Activated naive CD8-positive, alpha-beta T cell treated with anti-CD3 and anti-CD28 coated beads, Interleukin-2, amount 50 U/mL, for 24 hours (primary cell): ENCODE measurements around the gene NAA10.

Experiments
- ATAC-seq: fragments of 150-1000 bp; cut with Tn5 transposase; one replicate; pipeline ENCODE4 v1.10.0; 2021
- DNase-seq: peaks from one replicate; pipeline ENCODE4 v3.0.0; 2021
- H3K27ac Mint-ChIP-seq: one replicate; pipeline ENCODE4 v1.8.0; 2021; ENCODE audit warnings: mild to moderate bottlenecking, mixed read lengths
- H3K27me3 Mint-ChIP-seq: one replicate; pipeline ENCODE4 v1.8.0; 2021; ENCODE audit warnings: mixed read lengths
- H3K36me3 Mint-ChIP-seq: one replicate; pipeline ENCODE4 v1.8.0; 2021; ENCODE audit warnings: low read depth, mixed read lengths
- H3K4me1 Mint-ChIP-seq: one replicate; pipeline ENCODE4 v1.8.0; 2021; ENCODE audit warnings: mixed read lengths
- H3K4me3 Mint-ChIP-seq: one replicate; pipeline ENCODE4 v1.8.0; 2021; ENCODE audit warnings: mild to moderate bottlenecking, moderate library complexity, mixed read lengths
- H3K9me3 Mint-ChIP-seq: one replicate; pipeline ENCODE4 v1.8.0; 2021; ENCODE audit warnings: mixed read lengths

NAA10 gene

GRCh38 chrX:153930011-153930910 is 4.6 kb downstream of the NAA10 start:
- Mint-ChIP-seq H3K36me3 (peaks cover 22% of the 10 kb centered on the region), H3K4me1 (peaks cover 24% of the 10 kb centered on the region), H3K27me3 (no peaks in the 10 kb centered on the region), H3K9me3 (no peaks in the 10 kb centered on the region), H3K27ac (no peak overlapping the region), H3K4me3 (no peak overlapping the region)
- DNase-seq (no peak), ATAC-seq (no peak)

- ATAC-seq (no peak), DNase-seq (no peak)
- Mint-ChIP-seq H3K4me1 (peaks cover 24% of the 10 kb centered on the region), H3K27me3 (no peaks in the 10 kb centered on the region), H3K27ac (peak overlapping the region; percentile 73), H3K36me3 (peaks cover 22% of the 10 kb centered on the region), H3K4me3 (no peak overlapping the region), H3K9me3 (no peaks in the 10 kb centered on the region)
Observed at GRCh38 chrX:153929576-153929975, 5.3 kb downstream of the NAA10 start.

- Mint-ChIP-seq H3K27me3 (no peaks in the 10 kb centered on the region), H3K4me3 (peak overlapping the region; percentile 84), H3K9me3 (no peaks in the 10 kb centered on the region), H3K4me1 (peaks cover 25% of the 10 kb centered on the region), H3K36me3 (peaks cover 18% of the 10 kb centered on the region), H3K27ac (peak overlapping the region; percentile 73)
- DNase-seq: no peak
- no peak for ATAC-seq
Observed at GRCh38 chrX:153928846-153929245, 6.0 kb downstream of the NAA10 start.

- Mint-ChIP-seq H3K9me3 (no peaks in the 10 kb centered on the region), H3K36me3 (peaks cover 19% of the 10 kb centered on the region), H3K4me3 (peak overlapping the region; percentile 84), H3K27ac (peak overlapping the region; percentile 93), H3K27me3 (no peaks in the 10 kb centered on the region), H3K4me1 (peaks cover 31% of the 10 kb centered on the region)
- ATAC-seq (peak; percentile 75), DNase-seq (peak; percentile 89)
Observed at GRCh38 chrX:153927922-153928760, 6.7 kb downstream of the NAA10 start.

- no peaks in the 10 kb centered on the region for H3K27me3 Mint-ChIP-seq
- no peaks in the 10 kb centered on the region for H3K9me3 Mint-ChIP-seq
- peak overlapping the region; percentile 84 for H3K4me3 Mint-ChIP-seq
- peak overlapping the region; percentile 93 for H3K27ac Mint-ChIP-seq
- no peak for ATAC-seq
- DNase-seq: no peak
- H3K36me3 Mint-ChIP-seq: peaks cover 14% of the 10 kb centered on the region
- peaks cover 31% of the 10 kb centered on the region for H3K4me1 Mint-ChIP-seq
Observed at GRCh38 chrX:153927672-153927921, 7.2 kb downstream of the NAA10 start.

- no peaks in the 10 kb centered on the region for H3K27me3 Mint-ChIP-seq
- DNase-seq (peak; percentile 72), ATAC-seq (peak; percentile 42)
- peak overlapping the region; percentile 93 for H3K27ac Mint-ChIP-seq
- peaks cover 14% of the 10 kb centered on the region for H3K36me3 Mint-ChIP-seq
- no peaks in the 10 kb centered on the region for H3K9me3 Mint-ChIP-seq
- H3K4me3 Mint-ChIP-seq: peak overlapping the region; percentile 84
- peaks cover 35% of the 10 kb centered on the region for H3K4me1 Mint-ChIP-seq
Observed at GRCh38 chrX:153926858-153927671, 7.8 kb downstream of the NAA10 start.

- Mint-ChIP-seq H3K27ac (peak overlapping the region; percentile 93), H3K36me3 (peaks cover 14% of the 10 kb centered on the region), H3K4me3 (peak overlapping the region; percentile 84), H3K9me3 (no peaks in the 10 kb centered on the region), H3K4me1 (peaks cover 34% of the 10 kb centered on the region), H3K27me3 (no peaks in the 10 kb centered on the region)
- no peak for ATAC-seq
- no peak for DNase-seq
Observed at GRCh38 chrX:153926552-153926857, 8.3 kb downstream of the NAA10 start.

- peaks cover 14% of the 10 kb centered on the region for H3K36me3 Mint-ChIP-seq
- H3K27me3 Mint-ChIP-seq: no peaks in the 10 kb centered on the region
- H3K27ac Mint-ChIP-seq: peak within 1 kb of the TSS; percentile 96
- ATAC-seq: peak; percentile 5
- peak within 1 kb of the TSS; percentile 90 for H3K4me3 Mint-ChIP-seq
- H3K4me1 Mint-ChIP-seq: peaks cover 32% of the 10 kb centered on the region
- peak; percentile 60 for DNase-seq
- no peaks in the 10 kb centered on the region for H3K9me3 Mint-ChIP-seq
Observed at GRCh38 chrX:153925739-153926551, 8.9 kb downstream of the NAA10 start, which contains the start of gene ARHGAP4. TSS of gene ARHGAP4 (minus strand) at chrX:153926264. CDS start at chrX:153926202, 62 bp downstream.

GRCh38 chrX:153925387-153925738 is 9.5 kb downstream of the NAA10 start:
- peaks cover 29% of the 10 kb centered on the region for H3K4me1 Mint-ChIP-seq

GRCh38 chrX:153924149-153924861 is 10.5 kb downstream of the NAA10 start:
- H3K27ac Mint-ChIP-seq: peak overlapping the region; percentile 96
- ATAC-seq (no peak), DNase-seq (no peak)
- peaks cover 17% of the 10 kb centered on the region for H3K36me3 Mint-ChIP-seq
- H3K4me3 Mint-ChIP-seq: peak overlapping the region; percentile 90
- H3K27me3 Mint-ChIP-seq: no peaks in the 10 kb centered on the region
- no peaks in the 10 kb centered on the region for H3K9me3 Mint-ChIP-seq
- H3K4me1 Mint-ChIP-seq: peaks cover 30% of the 10 kb centered on the region

More at GRCh38 chrX:153925387-153925738, 9.5 kb downstream of the NAA10 start:
- Mint-ChIP-seq H3K27me3 (no peaks in the 10 kb centered on the region), H3K4me3 (peak overlapping the region; percentile 90), H3K9me3 (no peaks in the 10 kb centered on the region), H3K27ac (peak overlapping the region; percentile 96), H3K36me3 (peaks cover 13% of the 10 kb centered on the region)
- ATAC-seq: no peak
- DNase-seq: no peak

GRCh38 chrX:153922932-153923857 is 11.6 kb downstream of the NAA10 start:
- H3K27me3 Mint-ChIP-seq: no peaks in the 10 kb centered on the region
- no peak for DNase-seq
- peaks cover 21% of the 10 kb centered on the region for H3K4me1 Mint-ChIP-seq
- no peak for ATAC-seq
- H3K36me3 Mint-ChIP-seq: peaks cover 12% of the 10 kb centered on the region
- peak overlapping the region; percentile 96 for H3K27ac Mint-ChIP-seq
- H3K4me3 Mint-ChIP-seq: peak overlapping the region; percentile 90
- no peaks in the 10 kb centered on the region for H3K9me3 Mint-ChIP-seq

GRCh38 chrX:153921511-153922446 is 13.1 kb downstream of the NAA10 start:
- peak overlapping the region; percentile 76 for H3K27ac Mint-ChIP-seq
- DNase-seq (no peak), ATAC-seq (no peak)
- peak overlapping the region; percentile 90 for H3K4me3 Mint-ChIP-seq
- peaks cover 21% of the 10 kb centered on the region for H3K4me1 Mint-ChIP-seq
- H3K27me3 Mint-ChIP-seq: no peaks in the 10 kb centered on the region
- no peaks in the 10 kb centered on the region for H3K9me3 Mint-ChIP-seq
- H3K36me3 Mint-ChIP-seq: peaks cover 18% of the 10 kb centered on the region
